Measurements from ENCODE around the gene LGALS1.
A peak's percentile ranks its signal among the peaks of the same experiment; 100 is the strongest.

LGALS1 gene

GRCh38 chr22:37664249-37665101 lies 11.0 kb upstream of the LGALS1 start:
- DNase-seq, result no peak

GRCh38 chr22:37665487-37665886 lies 9.9 kb upstream of the LGALS1 start:
- no peak for DNase-seq

- no peak for DNase-seq
These were observed 5.8 kb upstream of the LGALS1 start for GRCh38 chr22:37669586-37669985.

- no peak for DNase-seq
These were observed 3.1 kb upstream of the LGALS1 start for GRCh38 chr22:37672206-37672919.

- no peak for DNase-seq
These were observed 2.4 kb upstream of the LGALS1 start for GRCh38 chr22:37672920-37673455.

- DNase-seq, result no peak
These were observed 1.2 kb upstream of the LGALS1 start for GRCh38 chr22:37674248-37674647.

GRCh38 chr22:37675930-37676735 lies 697 bp downstream of the LGALS1 start:
- DNase-seq, result peak; percentile 32

- peak; percentile 96 for DNase-seq
These were observed 1.5 kb downstream of the LGALS1 start for GRCh38 chr22:37676736-37677492.

GRCh38 chr22:37677493-37677974 lies 2.1 kb downstream of the LGALS1 start:
- no peak for DNase-seq

- no peak for DNase-seq
These were observed 2.9 kb downstream of the LGALS1 start for GRCh38 chr22:37678372-37678771.

GRCh38 chr22:37679670-37680069 lies 4.2 kb downstream of the LGALS1 start:
- DNase-seq, result no peak

GRCh38 chr22:37680191-37680851 lies 4.9 kb downstream of the LGALS1 start:
- DNase-seq, result no peak

GRCh38 chr22:37681001-37681424 lies 5.6 kb downstream of the LGALS1 start:
- DNase-seq, result no peak

- DNase-seq, result peak; percentile 71
These were observed 6.2 kb downstream of the LGALS1 start for GRCh38 chr22:37681556-37682049.

- no peak for DNase-seq
These were observed 9.6 kb downstream of the LGALS1 start for GRCh38 chr22:37684803-37685615.

GRCh38 chr22:37686002-37686982 lies 10.9 kb downstream of the LGALS1 start, which contains the start of gene NOL12:
Gene NOL12 (plus strand): TSS chr22:37686343. CDS start chr22:37686393, 50 bp downstream.
- peak; percentile 82 for DNase-seq

- no peak for DNase-seq
These were observed 15.0 kb downstream of the LGALS1 start for GRCh38 chr22:37690407-37690806.

GRCh38 chr22:37690901-37691504 lies 15.6 kb downstream of the LGALS1 start:
- no peak for DNase-seq

Measured in CD4-positive, alpha-beta T cell treated with Interleukin-4 for 4 hours (primary cell).